Measurements from ENCODE around the gene RGMA. TPM values are rescaled to one million over a fixed set of nuclear protein-coding genes. Genes with fewer than 3 reads are reported as not detected.

The RGMA gene
- total and polyA plus RNA-seq, 2 of the 8 experiments (the other 6 are each of a cell fraction or from before 2014, with no cell fraction given) = 19.9 to 39.8 TPM

DNA sequence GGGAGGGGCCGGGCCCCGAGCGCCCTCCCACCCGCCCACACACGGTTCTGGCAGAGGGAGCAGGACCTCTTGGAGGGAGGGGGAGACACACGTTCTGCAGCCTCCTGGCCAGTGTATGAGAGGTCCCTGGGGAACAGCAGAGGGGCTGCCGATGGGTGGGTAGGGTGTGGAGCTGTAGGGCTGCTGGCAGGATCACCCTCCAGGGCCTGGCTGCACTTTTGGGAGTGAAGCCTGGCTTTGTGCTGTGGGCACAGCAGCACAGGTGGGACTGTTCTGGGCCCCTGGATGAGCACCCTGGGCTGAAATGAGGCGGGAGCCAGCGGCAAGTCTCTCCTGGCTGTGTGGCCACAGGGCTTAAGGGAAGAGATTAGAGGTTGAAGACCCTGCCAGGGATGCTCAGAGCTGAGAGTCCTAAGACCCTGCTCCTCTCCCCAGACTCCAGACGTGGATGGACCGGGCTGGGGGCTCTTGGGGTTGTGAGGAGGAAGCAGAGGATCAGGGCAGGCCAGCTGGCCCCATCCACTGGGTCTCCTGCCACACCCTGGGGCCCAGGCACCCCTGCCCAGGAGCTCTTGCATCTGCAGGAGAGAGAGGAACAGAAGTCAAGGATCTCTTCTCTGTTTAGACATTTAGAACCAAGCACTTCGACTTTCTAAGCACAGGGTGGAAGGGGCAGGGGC is 45.2 kb downstream of the RGMA start:
- Histone ChIP-seq H4K91ac (replicated peaks; ENCODE audit: insufficient read length, low read length) (no peak overlapping the region), H3K79me2 (ENCODE audit: control insufficient read depth in 1 of 2, insufficient read depth in 2 of 2, low read length in 2 of 2) (peaks cover 0 to 2% of the 10 kb centered on the region in 2 experiments; a peak in 1 of 4 replicates), H2BK20ac (ENCODE audit: low read length) (no peak overlapping the region), H3K9me3 (ENCODE audit: insufficient read depth in 2 of 2, low read depth in 1 of 2, low read length in 1 of 2) (peaks cover 5 to 7% of the 10 kb centered on the region in 2 experiments; a peak in 2 of 4 replicates), H3K23ac (ENCODE audit: insufficient read length) (no peak overlapping the region), H2AFZ (ENCODE audit: low read length) (no peak overlapping the region), H2BK12ac (ENCODE audit: low read depth, low read length) (no peak overlapping the region), H2BK15ac (ENCODE audit: low read length) (no peak overlapping the region), H3K18ac (ENCODE audit: extremely low read depth, low read length) (no peak overlapping the region), H4K20me1 (replicated peaks in 1 of 2; ENCODE audit: control insufficient read depth in 1 of 2, insufficient read depth in 2 of 2, low read length in 2 of 2) (peaks cover 5 to 18% of the 10 kb centered on the region in 2 experiments), H2BK120ac (replicated peaks; ENCODE audit: low read depth, low read length) (no peak overlapping the region), H3K14ac (ENCODE audit: insufficient read length) (no peak overlapping the region), H4K8ac (ENCODE audit: extremely low read depth, insufficient read depth, low read length) (no peak overlapping the region), H3K9ac (replicated peaks in 1 of 4; ENCODE audit: extremely low read depth in 1 of 4, low read depth in 3 of 4, low read length in 3 of 4) (no peak overlapping the region), H3K36me3 (ENCODE audit: control insufficient read depth in 2 of 4, insufficient read depth in 4 of 4, low read length in 3 of 4) (peaks cover 19 to 54% (median 45%) of the 10 kb centered on the region in 4 experiments; a peak in 7 of 8 replicates), H2AK5ac (ENCODE audit: low read depth, low read length) (no peak overlapping the region), H3K27ac (ENCODE audit: low read depth, low read length) (no peak overlapping the region), H3K4me3 (ENCODE audit: extremely low read depth in 1 of 4, insufficient read depth in 2 of 4, low read depth in 3 of 4, low read length in 4 of 4) (no peak overlapping the region), H3K56ac (replicated peaks; ENCODE audit: insufficient read length, low read depth, low read length) (no peak overlapping the region), H3K27me3 (replicated peaks in 1 of 4; ENCODE audit: control insufficient read depth in 3 of 4, extremely low read depth in 1 of 4, insufficient read depth in 3 of 4, low read length in 3 of 4) (no peaks in the 10 kb centered on the region), H4K5ac (ENCODE audit: insufficient read length, low read depth, low read length) (no peak overlapping the region), H3K4me2 (ENCODE audit: insufficient read depth in 1 of 2, low read depth in 2 of 2, low read length in 2 of 2) (no peak overlapping the region), H3K23me2 (ENCODE audit: low read depth, low read length) (no peaks in the 10 kb centered on the region), H3K79me1 (ENCODE audit: low read depth, low read length) (peaks cover 4% of the 10 kb centered on the region), H3K4ac (replicated peaks; ENCODE audit: insufficient read length, low read depth, low read length) (no peak overlapping the region), H3K4me1 (replicated peaks in 1 of 4; ENCODE audit: control insufficient read depth in 3 of 4, insufficient read depth in 4 of 4, low read length in 3 of 4) (no peaks in the 10 kb centered on the region), H2BK5ac (ENCODE audit: low read depth, low read length) (no peak overlapping the region)
- CTCF ChIA-PET (ENCODE audit: partially characterized antibody) = interaction anchor here (1.1 to 6.6 kb wide), 5 partner anchors 7 to 32 kb away, joined by 3 to 63 read pairs (median 5); no protein-coding TSS in a partner anchor
- 87% methylated on average over 6 of the region's 12 CpGs; no CpG with 5 or more reads in 1 of the 2 experiments for WGBS, 2 experiments (ENCODE audit: extremely low coverage in 1 of 2, insufficient coverage in 1 of 2, insufficient read length in 1 of 2, insufficient replicate concordance in 2 of 2, low coverage in 1 of 2, low lambda C conversion rate in 2 of 2, missing lambda C conversion rate in 1 of 2)
- POLR2A ChIA-PET (ENCODE audit: partially characterized antibody) = interaction anchor here (0.6 to 1.6 kb wide), 4 partner anchors 9 to 39 kb away, joined by 3 to 5 read pairs (median 4); no protein-coding TSS in a partner anchor
- DNase-seq (ENCODE audit: low read depth in 1 of 2, low spot score in 2 of 2) (no peak), FAIRE-seq (no peak)
- no peak for TF ChIP-seq CBX5 (IDR thresholded peaks at IDR 0.05; ENCODE audit: low read depth, low read length)
- no peak for TF ChIP-seq TCF12 (IDR thresholded peaks at IDR 0.05; ENCODE audit: low read depth, low read length)
- TF ChIP-seq ZNF274 (IDR thresholded peaks at IDR 0.05; ENCODE audit: borderline replicate concordance, extremely low read depth, low read length) = no peak
- no peak for TF ChIP-seq NANOG (IDR thresholded peaks at IDR 0.05; ENCODE audit: insufficient read depth, low read depth, low read length, poor library complexity, severe bottlenecking)
- no peak for TF ChIP-seq GABPA (IDR thresholded peaks at IDR 0.05; ENCODE audit: borderline replicate concordance, insufficient read depth, low read length)
- TF ChIP-seq KDM4A (IDR thresholded peaks at IDR 0.05; ENCODE audit: low read depth, low read length, severe bottlenecking) = no peak
- TF ChIP-seq KDM5A (IDR thresholded peaks at IDR 0.05; ENCODE audit: low read length) = no peak
- TF ChIP-seq, protein P1, sequence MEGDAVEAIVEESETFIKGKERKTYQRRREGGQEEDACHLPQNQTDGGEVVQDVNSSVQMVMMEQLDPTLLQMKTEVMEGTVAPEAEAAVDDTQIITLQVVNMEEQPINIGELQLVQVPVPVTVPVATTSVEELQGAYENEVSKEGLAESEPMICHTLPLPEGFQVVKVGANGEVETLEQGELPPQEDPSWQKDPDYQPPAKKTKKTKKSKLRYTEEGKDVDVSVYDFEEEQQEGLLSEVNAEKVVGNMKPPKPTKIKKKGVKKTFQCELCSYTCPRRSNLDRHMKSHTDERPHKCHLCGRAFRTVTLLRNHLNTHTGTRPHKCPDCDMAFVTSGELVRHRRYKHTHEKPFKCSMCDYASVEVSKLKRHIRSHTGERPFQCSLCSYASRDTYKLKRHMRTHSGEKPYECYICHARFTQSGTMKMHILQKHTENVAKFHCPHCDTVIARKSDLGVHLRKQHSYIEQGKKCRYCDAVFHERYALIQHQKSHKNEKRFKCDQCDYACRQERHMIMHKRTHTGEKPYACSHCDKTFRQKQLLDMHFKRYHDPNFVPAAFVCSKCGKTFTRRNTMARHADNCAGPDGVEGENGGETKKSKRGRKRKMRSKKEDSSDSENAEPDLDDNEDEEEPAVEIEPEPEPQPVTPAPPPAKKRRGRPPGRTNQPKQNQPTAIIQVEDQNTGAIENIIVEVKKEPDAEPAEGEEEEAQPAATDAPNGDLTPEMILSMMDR (IDR thresholded peaks at IDR 0.05; ENCODE audit: control extremely low read depth in 1 of 3, insufficient read depth in 1 of 3, low read depth in 1 of 3, low read length in 3 of 3) = no peak

All from H1 (cell line).